ENCODE data around the gene GZMA.
A peak's percentile ranks its signal among the peaks of the same experiment; 100 is the strongest.
"Not testable (repeated sequence)": the region's sequence is repeated elsewhere in the genome, so short reads cannot be mapped to it uniquely, and the experiment has no call there.

Gene GZMA
- total RNA-seq: 6.9 reads per million, percentile 25 among the genes with 10 or more reads in this experiment

- peak; percentile 17 for DNase-seq
Measured at GRCh38 chr5:55102348-55102747, at the start of gene GZMA. Gene GZMA, plus strand, starts transcription at chr5:55102646. Its CDS starts 37 bp downstream, at chr5:55102683.

GRCh38 chr5:55055183-55055582 lies 47.3 kb upstream of the GZMA start:
- no peak for DNase-seq

GRCh38 chr5:55062039-55062779 lies 40.2 kb upstream of the GZMA start:
- DNase-seq: peak; percentile 9

DNA sequence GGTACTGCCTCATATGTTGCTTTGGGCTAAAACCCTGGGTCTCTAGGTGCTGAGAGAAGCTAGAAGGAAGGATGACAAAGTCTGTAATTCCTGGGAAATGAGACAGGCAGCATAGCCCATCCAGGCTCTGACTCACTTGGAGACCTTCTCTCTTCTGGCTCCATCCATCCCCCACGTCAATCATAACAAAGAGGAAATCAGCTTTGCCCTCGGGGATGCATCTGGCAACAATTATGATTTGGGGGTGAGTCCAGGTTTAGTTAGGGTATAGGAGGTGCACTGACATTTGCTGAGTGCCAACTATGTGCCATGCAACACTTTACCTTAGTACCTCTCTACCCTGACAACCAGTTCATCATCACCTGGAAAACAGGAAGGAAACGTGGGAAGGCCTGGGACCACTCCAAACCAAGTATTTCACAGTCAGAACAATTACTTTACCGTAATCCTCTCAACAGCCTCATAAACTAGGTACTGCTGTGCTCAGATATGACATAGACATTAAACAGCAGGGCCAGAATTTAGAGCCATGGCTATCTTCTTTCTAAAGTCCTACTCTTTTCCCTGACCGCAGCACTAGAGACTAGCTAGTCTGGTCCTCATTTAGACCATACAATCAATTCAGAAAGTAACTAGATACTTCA lies 39.1 kb upstream of the GZMA start:
- no peak for DNase-seq

GRCh38 chr5:55063899-55064298 lies 38.5 kb upstream of the GZMA start:
- no peak for DNase-seq

- no peak for DNase-seq
Measured at GRCh38 chr5:55064523-55064922, 37.9 kb upstream of the GZMA start.

DNA sequence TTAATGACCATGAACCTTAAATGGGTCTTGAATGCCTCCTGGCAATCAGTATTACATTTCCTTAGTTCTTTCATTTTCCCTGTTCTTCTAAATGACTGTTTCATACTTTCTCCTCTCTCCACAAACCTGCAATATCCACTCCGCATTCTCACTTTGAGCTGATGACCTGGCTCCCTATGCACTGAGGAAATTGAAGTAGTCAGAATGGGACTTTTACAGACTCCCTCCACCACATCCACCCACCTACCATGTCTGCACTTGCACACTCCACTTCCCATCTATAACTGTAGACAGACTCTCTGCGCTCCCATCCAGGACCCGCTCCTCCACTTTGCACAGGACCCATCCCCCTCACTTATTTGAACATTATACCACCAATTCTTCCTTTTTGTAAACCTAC lies 36.2 kb upstream of the GZMA start:
- no peak for DNase-seq

DNA sequence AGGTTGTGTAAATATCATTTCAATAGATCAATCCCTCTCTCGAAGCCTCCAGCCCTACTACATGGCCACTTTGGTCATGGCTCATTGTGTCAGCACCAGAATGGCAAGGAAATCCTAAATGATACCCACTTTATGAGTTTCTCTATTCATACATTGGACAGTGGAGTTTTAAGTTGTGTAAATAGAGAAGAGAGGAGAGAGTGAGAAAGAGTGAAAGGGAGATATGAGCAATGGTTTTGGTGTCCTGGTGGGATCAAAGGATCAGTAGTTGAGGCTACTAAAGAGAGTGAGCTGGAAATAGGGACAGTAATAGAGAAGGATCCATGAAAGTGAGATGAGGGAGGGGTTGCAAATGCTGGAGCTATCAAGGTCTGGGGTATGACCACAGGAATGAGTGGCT lies 31.5 kb upstream of the GZMA start:
- no peak for DNase-seq

DNA sequence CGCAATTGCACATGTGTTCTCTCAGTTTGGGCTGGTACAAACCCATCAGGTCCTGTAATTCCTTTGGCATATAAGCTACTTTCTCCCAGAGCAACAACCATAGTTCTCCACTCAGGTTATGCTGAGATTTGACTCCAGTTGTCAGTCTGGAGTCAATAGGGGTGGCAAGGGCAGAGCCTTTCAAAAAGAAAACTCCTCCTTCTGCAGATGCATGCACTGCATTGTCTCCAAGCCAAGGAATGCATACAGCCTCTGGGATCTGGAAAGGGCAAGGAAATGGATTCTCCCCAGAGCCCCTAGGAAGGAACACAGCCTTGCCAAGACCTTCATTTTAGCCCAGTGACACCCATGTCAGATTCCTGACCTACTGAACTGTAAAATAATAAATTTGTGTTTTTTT lies 31.0 kb upstream of the GZMA start:
- no peak for DNase-seq

GRCh38 chr5:55072666-55073065 lies 29.8 kb upstream of the GZMA start:
- no peak for DNase-seq

DNA sequence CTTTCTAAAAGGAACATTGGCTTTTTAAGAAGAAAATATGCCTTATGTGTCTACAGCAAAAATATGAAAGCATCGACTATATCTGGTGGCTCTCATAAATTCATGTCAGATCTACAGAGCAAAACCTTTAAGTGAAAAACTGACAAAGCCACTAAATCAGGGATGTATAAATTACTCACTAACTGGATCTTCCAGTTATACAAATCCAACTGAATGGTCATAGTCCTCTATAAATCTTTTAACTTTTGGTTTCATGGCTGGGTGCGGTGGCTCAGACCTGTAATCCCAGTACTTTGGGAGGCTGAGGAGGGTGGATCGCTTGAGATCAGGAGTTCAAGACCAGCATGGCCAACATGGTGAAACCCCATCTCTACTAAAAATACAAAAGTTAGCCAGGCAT lies 29.2 kb upstream of the GZMA start:
- no peak for DNase-seq

DNA sequence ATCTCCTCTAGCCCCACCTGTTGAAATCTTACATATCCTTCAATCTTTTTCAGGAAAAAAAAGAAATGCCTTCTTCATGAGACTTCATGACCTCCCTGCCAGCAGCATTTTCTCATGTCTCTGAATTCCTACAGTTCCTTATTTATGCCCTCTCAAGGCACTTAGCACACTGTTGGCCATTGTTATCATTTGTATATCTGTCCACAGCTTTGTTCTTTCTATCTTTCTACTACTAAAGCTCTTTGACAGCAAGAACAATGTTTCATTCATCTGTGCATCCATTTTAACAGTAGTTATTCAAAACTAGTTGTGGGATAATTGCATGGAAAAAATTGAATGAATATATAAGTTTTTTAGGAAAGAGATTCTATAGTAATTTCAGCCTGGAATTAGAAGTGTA lies 20.9 kb upstream of the GZMA start:
- no peak for DNase-seq

- not testable (repeated sequence) for DNase-seq
Measured at GRCh38 chr5:55089301-55089700, 13.1 kb upstream of the GZMA start.

DNA sequence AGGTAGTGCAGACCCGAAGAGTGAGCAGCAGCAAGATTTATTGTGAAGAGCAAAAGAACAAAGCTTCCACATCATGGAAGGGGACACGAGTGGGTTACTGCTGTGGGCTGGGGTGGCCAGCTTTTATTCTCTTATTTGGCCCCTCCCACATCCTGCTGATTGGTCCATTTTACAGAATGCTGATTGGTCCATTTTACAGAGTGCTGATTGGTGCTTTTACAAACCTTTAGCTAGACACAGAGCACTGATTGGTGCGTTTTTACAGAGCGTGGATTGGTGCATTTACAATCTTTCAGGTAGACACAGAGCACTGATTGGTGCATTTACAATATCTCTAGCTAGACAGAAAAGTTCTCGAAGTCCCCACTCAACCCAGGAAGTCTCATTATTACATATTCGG lies 11.4 kb upstream of the GZMA start:
- not testable (repeated sequence) for DNase-seq

- no peak for DNase-seq
Measured at GRCh38 chr5:55096182-55096581, 6.3 kb upstream of the GZMA start.

- peak; percentile 11 for DNase-seq
Measured at GRCh38 chr5:55096861-55097260, 5.6 kb upstream of the GZMA start.

- not testable (repeated sequence) for DNase-seq
Measured at GRCh38 chr5:55101148-55101547, 1.3 kb upstream of the GZMA start.

DNA sequence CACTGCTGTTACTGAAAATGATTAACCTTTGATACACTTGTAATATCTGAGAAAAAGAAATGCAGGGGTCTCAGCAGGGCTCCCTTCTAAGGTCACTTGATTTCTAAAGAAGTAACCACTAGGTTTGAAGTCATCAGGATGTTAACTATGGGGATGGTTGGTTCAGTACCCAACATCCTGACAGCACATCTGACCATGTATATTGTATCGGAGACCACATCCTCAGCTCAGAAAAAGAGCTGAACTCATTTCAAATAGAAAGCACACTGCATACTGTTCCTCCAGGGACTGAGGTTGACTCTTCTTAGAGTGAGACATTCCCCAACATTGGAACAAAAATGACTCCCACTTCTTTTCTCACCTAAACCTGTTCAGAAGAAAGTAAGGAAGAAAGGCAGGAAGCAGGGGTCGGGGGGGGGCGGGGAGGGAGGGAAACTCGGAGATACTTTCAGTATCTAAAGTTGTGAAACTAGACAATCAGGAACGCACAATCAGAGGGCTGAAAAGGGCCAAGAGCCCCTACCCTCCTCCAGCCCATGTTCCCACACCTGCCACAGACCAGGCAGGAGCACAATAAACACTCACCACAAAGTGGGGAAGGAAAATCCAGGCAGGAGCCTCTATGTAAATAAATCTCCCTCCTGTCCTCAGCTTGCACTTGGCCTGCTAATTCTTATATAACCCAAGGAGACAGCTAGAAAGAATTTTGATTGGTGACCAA lies 730 bp upstream of the GZMA start:
- DNase-seq: no peak

- DNase-seq: no peak
Measured at GRCh38 chr5:55104036-55104772, 1.8 kb downstream of the GZMA start.

DNA sequence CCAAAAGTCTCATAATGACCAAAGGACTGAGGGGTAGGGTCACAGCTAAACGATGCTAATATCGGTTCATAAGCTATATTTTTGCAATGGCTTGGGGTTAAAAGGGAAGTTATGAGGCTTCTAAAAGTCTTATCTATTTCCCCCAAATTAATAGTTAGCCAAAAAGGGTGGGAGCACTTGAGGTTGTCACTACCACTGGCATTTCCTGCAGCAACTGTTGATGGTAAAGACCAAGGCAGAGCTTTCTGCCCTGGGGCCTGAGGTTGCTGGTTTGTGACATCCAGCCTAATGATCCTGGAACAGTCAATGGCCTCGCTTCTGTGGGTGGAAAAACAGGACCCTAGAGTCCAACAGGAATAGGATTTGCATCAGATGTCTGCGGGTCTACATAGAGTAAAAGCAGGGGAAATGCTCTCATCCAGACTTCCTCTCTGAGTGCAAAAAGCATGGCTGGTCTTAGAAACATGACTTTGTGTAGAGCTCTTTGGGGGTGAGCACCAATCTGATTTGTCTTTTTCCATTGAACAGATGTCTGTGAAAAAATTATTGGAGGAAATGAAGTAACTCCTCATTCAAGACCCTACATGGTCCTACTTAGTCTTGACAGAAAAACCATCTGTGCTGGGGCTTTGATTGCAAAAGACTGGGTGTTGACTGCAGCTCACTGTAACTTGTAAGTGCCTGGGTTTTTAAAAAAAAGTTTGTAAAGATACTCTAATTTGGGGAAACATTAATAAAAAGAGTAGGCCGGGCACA lies 2.7 kb downstream of the GZMA start:
- DNase-seq: no peak

DNA sequence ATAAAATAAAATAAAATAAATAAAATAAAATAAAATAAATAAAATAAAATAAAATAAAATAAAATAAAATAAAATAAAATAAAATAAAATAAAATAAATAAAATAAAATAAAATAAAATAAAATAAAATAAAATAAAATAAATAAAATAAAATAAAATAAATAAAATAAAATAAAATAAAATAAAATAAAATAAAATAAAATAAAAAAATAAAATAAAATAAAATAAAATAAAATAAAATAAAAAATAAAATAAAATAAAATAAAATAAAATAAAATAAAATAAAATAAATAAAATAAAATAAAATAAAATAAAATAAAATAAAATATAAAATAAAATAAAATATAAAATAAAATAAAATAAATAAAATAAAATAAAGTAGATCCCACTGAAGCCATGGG lies 3.5 kb downstream of the GZMA start:
- DNase-seq: not testable (repeated sequence)

DNA sequence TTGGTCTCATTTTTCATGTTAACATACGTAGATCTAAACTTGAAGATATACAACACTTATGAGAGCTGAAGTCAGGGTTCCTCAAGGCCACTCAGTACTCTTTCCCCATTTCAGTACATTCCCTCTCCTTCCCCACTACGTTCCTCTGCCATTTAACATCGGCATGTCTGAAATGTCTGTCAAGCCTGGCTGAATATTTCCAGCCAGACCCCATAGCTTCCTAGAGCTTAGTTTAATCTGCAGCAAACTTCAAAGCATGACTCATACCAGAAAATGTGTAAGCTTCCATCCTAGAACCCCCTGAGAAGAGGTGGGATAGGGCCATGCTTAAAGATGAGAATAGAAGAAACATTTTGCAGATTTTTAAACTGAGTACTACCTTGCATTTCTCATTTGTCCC lies 6.2 kb downstream of the GZMA start:
- DNase-seq: no peak

Data from effector CD4-positive, alpha-beta T cell (primary cell).